HepG2 (cell line): ENCODE data around the gene CASZ1. TPM values are rescaled to one million over a fixed set of nuclear protein-coding genes. Genes with fewer than 3 reads are reported as not detected.

ENCODE experiments used
- ATAC-seq: fragments of 200-7000 bp; cut with Tn5 transposase; 3 replicates; pipeline ENCODE4 v1.9.1; 2020; ENCODE audit warnings: mild to moderate bottlenecking, moderate library complexity
- BruUV-seq: library from RNA; stranded (reverse); fragments of 400-500 nt; replicated peaks from 2 replicates; lab custom pipeline; 2021; lab: Mats Ljungman, UMichigan
- CTCF ChIA-PET: fragments of 300-600 bp; formaldehyde crosslinking; extraction: SDS; loops from one replicate; lab custom pipeline; 2021; ENCODE audit warnings: low total read pairs, inconsistent platforms, low intra/inter-chr PET ratio; lab: Yijun Ruan, JAX
- POLR2A ChIA-PET: fragments of 350-600 bp; sonication (Branson Sonifier 250); formaldehyde crosslinking; loops from one replicate; lab custom pipeline; 2020; ENCODE audit warnings: antibody characterized with exemption, inconsistent platforms; lab: Yijun Ruan, JAX
- DNase-seq: peaks from one replicate; pipeline ENCODE4 v3.0.0-alpha.2; 2015; ENCODE audit warnings: low spot score
- FAIRE-seq: peaks from 3 replicates; lab custom pipeline; 2011; peaks lifted over from hg19 to GRCh38; lab: Jason Lieb, UNC
- H2AFZ ChIP-seq: one replicate; pipeline ENCODE4 v1.6.1; 2011; ENCODE audit warnings: low read length, inconsistent platforms
- H3K27ac ChIP-seq: fragments of 300-600 bp; 3 replicates; pipeline ENCODE4 v1.8.0; 2011; ENCODE audit warnings: mixed run types, mild to moderate bottlenecking, mixed read lengths, low read length, inconsistent platforms; ENCODE audit not compliant: insufficient read depth; ENCODE audit errors: extremely low read length
- H3K27me3 ChIP-seq, 2 experiments: fragments of 200-600 bp in 1 of 2; 2 replicates in 1 of 2; 3 replicates in 1 of 2; pipeline versions ENCODE4 v1.6.0 to v1.8.0; 2011; ENCODE audit warnings: low read length in 2 of 2, mild to moderate bottlenecking in 2 of 2, moderate library complexity in 2 of 2, inconsistent platforms in 1 of 2; ENCODE audit not compliant: insufficient read depth in 2 of 2, control insufficient read depth in 1 of 2
- H3K36me3 ChIP-seq, 2 experiments: fragments of 200-600 bp in 1 of 2; replicated peaks in 1 of 2; 2 replicates in 1 of 2; 3 replicates in 1 of 2; pipeline versions ENCODE4 v1.5.1 to v1.8.0; 2011; ENCODE audit warnings: low read length in 2 of 2, inconsistent platforms in 1 of 2; ENCODE audit not compliant: insufficient read depth in 2 of 2, control insufficient read depth in 1 of 2
- H3K4me1 ChIP-seq: 2 replicates; pipeline ENCODE4 v1.5.1; 2012; ENCODE audit warnings: low read length, inconsistent platforms; ENCODE audit not compliant: insufficient read depth
- H3K4me2 ChIP-seq: 2 replicates; pipeline ENCODE4 v1.6.0; 2011; ENCODE audit warnings: low read depth, low read length, inconsistent platforms
- H3K4me3 ChIP-seq, 3 experiments: fragments of 200-600 bp in 1 of 3; sonication (generic), shearing (Covaris generic) in 1 of 3; replicated peaks in 1 of 3; 2 replicates each; pipeline ENCODE4 v1.5.1; 2011 to 2016; ENCODE audit warnings: low read length in 3 of 3, inconsistent platforms in 2 of 3, low read depth in 2 of 3, mild to moderate bottlenecking in 2 of 3, control low read depth in 1 of 3, mixed read lengths in 1 of 3; ENCODE audit not compliant: insufficient read depth in 1 of 3
- H3K79me2 ChIP-seq: one replicate; pipeline ENCODE4 v1.6.1; 2011; ENCODE audit warnings: low read length, inconsistent platforms; ENCODE audit not compliant: insufficient read depth
- H3K9ac ChIP-seq: 2 replicates; pipeline ENCODE4 v1.6.0; 2011; ENCODE audit warnings: mild to moderate bottlenecking, low read depth, low read length, inconsistent platforms; ENCODE audit not compliant: insufficient read depth
- H3K9me3 ChIP-seq: 2 replicates; pipeline ENCODE4 v1.5.1; 2012; ENCODE audit warnings: mild to moderate bottlenecking, low read length
- H4K20me1 ChIP-seq: 2 replicates; pipeline ENCODE4 v1.6.0; 2011; ENCODE audit warnings: inconsistent platforms, mild to moderate bottlenecking, low read length, moderate library complexity; ENCODE audit not compliant: insufficient read depth
- DPF2 ChIP-seq: sonication (generic); formaldehyde crosslinking; IDR thresholded peaks from 2 replicates; pipeline ENCODE4 v1.4.0; 2020; ENCODE audit warnings: mild to moderate bottlenecking, low read depth, missing genetic modification reagents, borderline replicate concordance
- HDAC6 ChIP-seq: fragments of 200-600 bp; sonication (generic); IDR thresholded peaks from 2 replicates; pipeline ENCODE4 v1.7.0; 2017; ENCODE audit warnings: mild to moderate bottlenecking, antibody characterized with exemption, low read length, low read depth
- HOXA7 ChIP-seq: sonication (generic); formaldehyde crosslinking; IDR thresholded peaks from 2 replicates; pipeline ENCODE4 v1.8.1; 2022; ENCODE audit warnings: mild to moderate bottlenecking, missing genetic modification reagents, moderate library complexity
- IKZF4 ChIP-seq: sonication (generic); formaldehyde crosslinking; IDR thresholded peaks from 2 replicates; pipeline ENCODE4 v1.5.1; 2020; ENCODE audit warnings: borderline replicate concordance, mild to moderate bottlenecking, low read depth, missing genetic modification reagents; ENCODE audit errors: not compliant biosample characterization
- POLR2A ChIP-seq, 2 experiments: IDR thresholded peaks; 2 replicates each; pipeline ENCODE4 v1.6.1; 2011; ENCODE audit warnings: low read depth in 2 of 2, low read length in 2 of 2, mild to moderate bottlenecking in 1 of 2, moderate library complexity in 1 of 2; ENCODE audit not compliant: insufficient read depth in 1 of 2
- ZNF24 ChIP-seq: fragments of 450-650 bp; IDR thresholded peaks from 2 replicates; pipeline ENCODE4 v1.6.1; 2017; ENCODE audit warnings: antibody characterized with exemption, mild to moderate bottlenecking
- WGBS: methylation state at CpG from one replicate; pipeline ENCODE4 v1.1.6; 2017; ENCODE audit warnings: low lambda C conversion rate; 5-methylcytosine and 5-hydroxymethylcytosine counted together
- in situ Hi-C: cut with HindIII; loops from 2 replicates; pipeline ENCODE4 v1.10.0; 2017; ENCODE audit warnings: low pct_unique_long_range_greater_than_20kb; ENCODE audit not compliant: extremely low pct_ligation_motif_present
- intact Hi-C: fragments of 100-400 bp; cut with micrococcal nuclease; formaldehyde crosslinking; loops from one replicate; pipeline ENCODE4 v1.10.0; 2022; ENCODE audit not compliant: unreplicated experiment
- polyA plus RNA-seq, 8 experiments: library from polyadenylated mRNA; depleted of rRNA in 3 of 8; stranded (reverse) in 7 of 8; unstranded in 1 of 8; fragments of >200 nt; fragmentation: Illumina TruSeq in 4 of 8; extraction: Trizol in 4 of 8; gene quantifications; 2 replicates each; pipeline versions ENCODE4 v1.2.1 to v1.2.3, GENCODE V29; 2011 to 2016; ENCODE audit warnings: low read depth in 4 of 8, missing spikeins in 1 of 8, mixed read lengths in 1 of 8; ENCODE audit not compliant: insufficient read depth in 1 of 8
- total RNA-seq, 5 experiments: library from RNA; depleted of rRNA; stranded (reverse); fragments of >200 nt; fragmentation: Illumina TruSeq; extraction: Trizol; gene quantifications; 2 replicates each; pipeline ENCODE4 v1.2.3, GENCODE V29; 2016; ENCODE audit warnings: low read depth in 1 of 5
- TF ChIP-seq, protein P1 (sequence below): sonication (generic); formaldehyde crosslinking; IDR thresholded peaks from 2 replicates; pipeline ENCODE4 v1.5.1; 2020; ENCODE audit warnings: mild to moderate bottlenecking, missing genetic modification reagents, borderline replicate concordance
- TF ChIP-seq, protein P2 (sequence below): IDR thresholded peaks from 2 replicates; pipeline ENCODE4 v1.6.1; 2016; ENCODE audit warnings: mild to moderate bottlenecking

Gene CASZ1
- total and polyA plus RNA-seq, 2 of the 13 experiments (the other 11 are each of a cell fraction or from before 2014, with no cell fraction given), result 1.9 to 3.7 TPM

DNA sequence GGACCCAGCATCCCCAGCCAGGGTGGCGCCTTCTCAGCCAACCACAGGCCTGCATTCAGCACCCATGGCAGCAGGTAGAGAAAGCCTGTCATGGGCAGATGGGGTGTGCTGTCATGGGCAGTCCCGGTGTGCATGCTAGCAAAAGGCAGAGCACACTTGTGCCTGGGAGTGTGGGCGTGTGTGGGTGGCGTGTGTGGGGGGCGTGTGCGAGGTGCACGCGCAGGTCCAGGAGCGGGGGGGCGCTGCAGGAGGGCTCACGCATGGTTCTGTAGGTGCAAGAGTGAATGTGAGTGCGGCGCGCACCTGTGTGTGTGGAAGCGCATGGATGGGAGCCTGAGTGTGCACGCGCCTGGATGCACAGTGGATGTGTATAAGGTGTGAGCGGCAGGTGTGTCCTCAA lies 137.2 kb downstream of the CASZ1 start:
- Histone ChIP-seq H3K9ac (no peak overlapping the region), H3K4me1 (no peaks in the 10 kb centered on the region), H3K4me3 (no peak overlapping the region), H3K27ac (no peak overlapping the region), H3K9me3 (no peaks in the 10 kb centered on the region), H3K27me3 (no peaks in the 10 kb centered on the region), H2AFZ (no peak overlapping the region), H3K4me2 (no peak overlapping the region), H4K20me1 (no peaks in the 10 kb centered on the region), H3K79me2 (no peaks in the 10 kb centered on the region), H3K36me3 (no peaks in the 10 kb centered on the region)
- POLR2A ChIA-PET, result no interaction called here
- in situ Hi-C loops, result no loop called here
- ATAC-seq (no peak), FAIRE-seq (no peak), DNase-seq (no peak)
- WGBS, result 95% methylated on average over 18 of the region's 18 CpGs
- CTCF ChIA-PET, result no interaction called here
- intact Hi-C loops, result no loop called here
- TF ChIP-seq DPF2 (CRISPR knock-in tag) (no peak), HDAC6 (no peak), POLR2A (IDR thresholded peaks at IDR 0.05; ENCODE audit: insufficient read depth in 1 of 2, low read depth in 2 of 2, low read length in 2 of 2) (no peak), HOXA7 (CRISPR knock-in tag) (no peak), ZNF24 (no peak), IKZF4 (CRISPR knock-in tag) (no peak)
- TF ChIP-seq, protein P1, sequence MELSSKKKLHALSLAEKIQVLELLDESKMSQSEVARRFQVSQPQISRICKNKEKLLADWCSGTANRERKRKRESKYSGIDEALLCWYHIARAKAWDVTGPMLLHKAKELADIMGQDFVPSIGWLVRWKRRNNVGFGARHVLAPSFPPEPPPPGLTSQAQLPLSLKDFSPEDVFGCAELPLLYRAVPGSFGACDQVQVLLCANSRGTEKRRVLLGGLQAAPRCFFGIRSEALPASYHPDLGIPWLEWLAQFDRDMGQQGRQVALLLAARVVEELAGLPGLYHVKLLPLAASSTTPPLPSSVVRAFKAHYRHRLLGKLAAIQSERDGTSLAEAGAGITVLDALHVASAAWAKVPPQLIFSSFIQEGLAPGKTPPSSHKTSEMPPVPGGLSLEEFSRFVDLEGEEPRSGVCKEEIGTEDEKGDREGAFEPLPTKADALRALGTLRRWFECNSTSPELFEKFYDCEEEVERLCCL (CRISPR knock-in tag), result no peak
- TF ChIP-seq, protein P2, sequence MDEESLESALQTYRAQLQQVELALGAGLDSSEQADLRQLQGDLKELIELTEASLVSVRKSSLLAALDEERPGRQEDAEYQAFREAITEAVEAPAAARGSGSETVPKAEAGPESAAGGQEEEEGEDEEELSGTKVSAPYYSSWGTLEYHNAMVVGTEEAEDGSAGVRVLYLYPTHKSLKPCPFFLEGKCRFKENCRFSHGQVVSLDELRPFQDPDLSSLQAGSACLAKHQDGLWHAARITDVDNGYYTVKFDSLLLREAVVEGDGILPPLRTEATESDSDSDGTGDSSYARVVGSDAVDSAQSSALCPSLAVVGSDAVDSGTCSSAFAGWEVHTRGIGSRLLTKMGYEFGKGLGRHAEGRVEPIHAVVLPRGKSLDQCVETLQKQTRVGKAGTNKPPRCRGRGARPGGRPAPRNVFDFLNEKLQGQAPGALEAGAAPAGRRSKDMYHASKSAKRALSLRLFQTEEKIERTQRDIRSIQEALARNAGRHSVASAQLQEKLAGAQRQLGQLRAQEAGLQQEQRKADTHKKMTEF (CRISPR knock-in tag), result no peak
- BruUV-seq, result no TSS peak
